MM.1S (cell line): ENCODE results near the gene FBLN2.

ENCODE experiments used
- DNase-seq: peaks from one replicate; pipeline ENCODE4 v3.0.0-alpha.2; 2015
- H2AFZ ChIP-seq: fragments of 300-600 bp; sonication (generic); 2 replicates; pipeline ENCODE4 v1.6.0; 2016; ENCODE audit warnings: antibody characterized with exemption, low read length
- H3F3A ChIP-seq: fragments of 300-600 bp; sonication (generic); 2 replicates; pipeline ENCODE4 v1.6.1; 2016; ENCODE audit warnings: mild to moderate bottlenecking, antibody characterized with exemption, low read length, moderate library complexity, mixed read lengths; ENCODE audit not compliant: insufficient read depth
- H3K27ac ChIP-seq: fragments of 300-600 bp; sonication (generic); 2 replicates; pipeline ENCODE4 v1.5.1; 2016; ENCODE audit warnings: mild to moderate bottlenecking, low read length
- H3K27me3 ChIP-seq: fragments of 300-600 bp; sonication (generic); replicated peaks from 2 replicates; pipeline ENCODE4 v1.6.0; 2016; ENCODE audit warnings: low read length; ENCODE audit not compliant: insufficient read depth
- H3K36me3 ChIP-seq: fragments of 300-600 bp; sonication (generic); replicated peaks from 2 replicates; pipeline ENCODE4 v1.6.1; 2016; ENCODE audit warnings: mild to moderate bottlenecking, low read length, mixed read lengths; ENCODE audit not compliant: insufficient read depth
- H3K4me1 ChIP-seq: fragments of 300-600 bp; sonication (generic); 2 replicates; pipeline ENCODE4 v1.6.1; 2016; ENCODE audit warnings: low read length, mixed read lengths
- H3K4me2 ChIP-seq: fragments of 300-600 bp; sonication (generic); 2 replicates; pipeline ENCODE4 v1.6.0; 2016; ENCODE audit warnings: low read depth, low read length
- H3K4me3 ChIP-seq: fragments of 300-600 bp; sonication (generic); 2 replicates; pipeline ENCODE4 v1.5.1; 2016; ENCODE audit warnings: low read length, mixed read lengths
- H3K79me2 ChIP-seq: fragments of 300-600 bp; sonication (generic); 2 replicates; pipeline ENCODE4 v1.6.1; 2016; ENCODE audit warnings: mixed run types, low read length, mixed read lengths
- H3K9ac ChIP-seq: fragments of 300-600 bp; sonication (generic); 2 replicates; pipeline ENCODE4 v1.6.1; 2016; ENCODE audit warnings: low read length, mixed read lengths
- H3K9me2 ChIP-seq: fragments of 300-600 bp; sonication (generic); replicated peaks from 2 replicates; pipeline ENCODE4 v1.6.1; 2016; ENCODE audit warnings: mild to moderate bottlenecking, low read length, mixed read lengths; ENCODE audit not compliant: insufficient read depth
- H3K9me3 ChIP-seq: fragments of 300-600 bp; sonication (generic); replicated peaks from 2 replicates; pipeline ENCODE4 v1.6.1; 2016; ENCODE audit warnings: mild to moderate bottlenecking, low read length, mixed read lengths; ENCODE audit not compliant: insufficient read depth
- H4K20me1 ChIP-seq: fragments of 300-600 bp; sonication (generic); 2 replicates; pipeline ENCODE4 v1.6.1; 2016; ENCODE audit warnings: mild to moderate bottlenecking, low read length, moderate library complexity, mixed read lengths; ENCODE audit not compliant: insufficient read depth
- CTCF ChIP-seq: fragments of 300-600 bp; sonication (generic); IDR thresholded peaks from 2 replicates; pipeline ENCODE4 v1.5.1; 2016; ENCODE audit warnings: antibody characterized with exemption, low read length, mixed read lengths
- EZH2 ChIP-seq: fragments of 300-600 bp; sonication (generic); optimal IDR thresholded peaks from 2 replicates; pipeline ENCODE3; 2017; ENCODE audit warnings: low read depth, mild to moderate bottlenecking, antibody characterized with exemption, low read length, mixed read lengths
- EZH2phosphoT487 ChIP-seq: fragments of 300-600 bp; sonication (generic); IDR thresholded peaks from 2 replicates; pipeline ENCODE4 v1.6.1; 2018; ENCODE audit warnings: antibody characterized with exemption, low read length

FBLN2 gene

GRCh38 chr3:13638927-13639326 lies 90.0 kb downstream of the FBLN2 start:
- Histone ChIP-seq H2AFZ (no peak overlapping the region), H3K9me3 (no peaks in the 10 kb centered on the region), H3K9me2 (no peaks in the 10 kb centered on the region), H3K4me1 (no peaks in the 10 kb centered on the region), H3K27ac (no peak overlapping the region), H3K4me2 (no peak overlapping the region), H3K36me3 (no peaks in the 10 kb centered on the region), H3K9ac (no peak overlapping the region), H4K20me1 (no peaks in the 10 kb centered on the region), H3K79me2 (no peaks in the 10 kb centered on the region), H3K27me3 (peaks cover 96% of the 10 kb centered on the region), H3K4me3 (no peak overlapping the region), H3F3A (no peaks in the 10 kb centered on the region)
- TF ChIP-seq EZH2 (no peak), CTCF (no peak), EZH2phosphoT487 (no peak)
- no peak for DNase-seq

- Histone ChIP-seq H2AFZ (no peak overlapping the region), H3K4me1 (no peaks in the 10 kb centered on the region), H3K36me3 (no peaks in the 10 kb centered on the region), H3K4me2 (no peak overlapping the region), H3K9me3 (no peaks in the 10 kb centered on the region), H3K9ac (no peak overlapping the region), H3K27me3 (peaks cover 96% of the 10 kb centered on the region), H3K4me3 (no peak overlapping the region), H3K79me2 (no peaks in the 10 kb centered on the region), H3K27ac (no peak overlapping the region), H4K20me1 (no peaks in the 10 kb centered on the region), H3K9me2 (no peaks in the 10 kb centered on the region), H3F3A (no peaks in the 10 kb centered on the region)
- DNase-seq, result no peak
- TF ChIP-seq EZH2phosphoT487 (no peak), CTCF (no peak), EZH2 (no peak)
Observed at GRCh38 chr3:13642597-13642996, 93.7 kb downstream of the FBLN2 start.

- H3K9me3 ChIP-seq, result no peaks in the 10 kb centered on the region
- H3K4me1 ChIP-seq, result no peaks in the 10 kb centered on the region
- no peaks in the 10 kb centered on the region for H3K9me2 ChIP-seq
- H3F3A ChIP-seq, result no peaks in the 10 kb centered on the region
- H3K4me2 ChIP-seq, result no peak overlapping the region
- no peaks in the 10 kb centered on the region for H4K20me1 ChIP-seq
- no peaks in the 10 kb centered on the region for H3K79me2 ChIP-seq
- no peak for DNase-seq
- TF ChIP-seq EZH2phosphoT487 (no peak), CTCF (no peak), EZH2 (no peak)
- no peaks in the 10 kb centered on the region for H3K36me3 ChIP-seq
- H3K9ac ChIP-seq, result no peak overlapping the region
- H3K27me3 ChIP-seq, result peaks cover 91% of the 10 kb centered on the region
- H3K27ac ChIP-seq, result no peak overlapping the region
- no peak overlapping the region for H3K4me3 ChIP-seq
- H2AFZ ChIP-seq, result no peak overlapping the region
Observed at GRCh38 chr3:13644341-13645117, 95.6 kb downstream of the FBLN2 start.
